Measurements from ENCODE around the gene DCAF12L2. TPM values are rescaled to one million over a fixed set of nuclear protein-coding genes. Genes with fewer than 3 reads are reported as not detected.

DCAF12L2 gene
- total and polyA plus RNA-seq, 2 of the 4 experiments (the other 2 are of a cell fraction) = not detected

DNA sequence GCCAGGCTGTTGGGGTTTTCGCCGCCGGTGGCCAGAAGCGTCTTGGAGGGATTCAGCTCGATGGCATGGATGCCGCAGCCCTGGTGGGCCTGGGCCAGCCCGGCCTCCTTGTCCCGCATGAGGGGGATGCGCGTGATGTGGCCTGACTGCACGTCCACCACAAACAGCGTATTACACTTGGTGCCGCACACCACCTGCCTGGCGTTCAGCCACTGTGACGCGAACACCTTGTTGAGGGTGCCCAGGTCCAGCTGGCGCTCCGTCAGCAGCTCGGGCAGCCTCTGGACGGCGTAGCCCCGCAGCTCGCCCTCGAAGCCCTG is 728 bp downstream of the DCAF12L2 start:
- no TSS peak for BruUV-seq (replicated peaks)
- no peak overlapping the region for H3K9ac ChIP-seq (ENCODE audit: low read depth, low read length)
- H3K27ac ChIP-seq (ENCODE audit: insufficient read depth, low read length) = no peak overlapping the region
- no peak overlapping the region for H2AK9ac ChIP-seq (replicated peaks; ENCODE audit: low read depth, low read length, poor library complexity)
- no peak overlapping the region for H2BK15ac ChIP-seq (ENCODE audit: low read depth, low read length)
- no peaks in the 10 kb centered on the region for H3K79me1 ChIP-seq (ENCODE audit: low read depth in 1 of 2, low read length in 2 of 2)
- H2AK5ac ChIP-seq (ENCODE audit: low read depth, low read length) = no peak overlapping the region
- H3K18ac ChIP-seq (ENCODE audit: low read depth, low read length) = no peak overlapping the region
- no peak overlapping the region for H4K5ac ChIP-seq (ENCODE audit: low read depth, low read length)
- WGBS, 2 experiments (ENCODE audit: extremely low coverage in 2 of 2, insufficient read length in 1 of 2) = 75% methylated on average over 7 of the region's 24 CpGs; no CpG with 5 or more reads in 1 of the 2 experiments
- in situ Hi-C loops (cut with MboI; ENCODE audit: low sequenced_read_pairs) = no loop called here
- ChIA-PET CTCF (no interaction called here), POLR2A (ENCODE audit: unreplicated experiment) (no interaction called here)
- TF ChIP-seq, protein P1, sequence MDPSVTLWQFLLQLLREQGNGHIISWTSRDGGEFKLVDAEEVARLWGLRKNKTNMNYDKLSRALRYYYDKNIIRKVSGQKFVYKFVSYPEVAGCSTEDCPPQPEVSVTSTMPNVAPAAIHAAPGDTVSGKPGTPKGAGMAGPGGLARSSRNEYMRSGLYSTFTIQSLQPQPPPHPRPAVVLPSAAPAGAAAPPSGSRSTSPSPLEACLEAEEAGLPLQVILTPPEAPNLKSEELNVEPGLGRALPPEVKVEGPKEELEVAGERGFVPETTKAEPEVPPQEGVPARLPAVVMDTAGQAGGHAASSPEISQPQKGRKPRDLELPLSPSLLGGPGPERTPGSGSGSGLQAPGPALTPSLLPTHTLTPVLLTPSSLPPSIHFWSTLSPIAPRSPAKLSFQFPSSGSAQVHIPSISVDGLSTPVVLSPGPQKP (IDR thresholded peaks at IDR 0.05; ENCODE audit: borderline replicate concordance, low read depth, low read length) = no peak
- TF ChIP-seq POLR2A (IDR thresholded peaks at IDR 0.05; ENCODE audit: low read depth, low read length) (no peak), SMC3 (IDR thresholded peaks at IDR 0.05; ENCODE audit: low read depth, low read length) (no peak), RCOR1 (IDR thresholded peaks at IDR 0.05; ENCODE audit: insufficient replicate concordance, low read length) (no peak), CHD1 (IDR thresholded peaks at IDR 0.05; ENCODE audit: low read depth, low read length) (no peak), MAFK (IDR thresholded peaks at IDR 0.05; ENCODE audit: low read depth, low read length) (no peak), RAD21 (IDR thresholded peaks at IDR 0.05; ENCODE audit: low read length) (no peak), MAZ (IDR thresholded peaks at IDR 0.05; ENCODE audit: borderline replicate concordance, low read depth, low read length) (no peak), BHLHE40 (IDR thresholded peaks at IDR 0.05; ENCODE audit: low read depth, low read length) (no peak), RFX5 (IDR thresholded peaks at IDR 0.05; ENCODE audit: low read depth, low read length) (no peak), NFE2L2 (IDR thresholded peaks at IDR 0.05; ENCODE audit: low read depth, low read length) (no peak), MXI1 (IDR thresholded peaks at IDR 0.05; ENCODE audit: borderline replicate concordance, low read depth, low read length) (no peak)
- TF ChIP-seq, protein P2, sequence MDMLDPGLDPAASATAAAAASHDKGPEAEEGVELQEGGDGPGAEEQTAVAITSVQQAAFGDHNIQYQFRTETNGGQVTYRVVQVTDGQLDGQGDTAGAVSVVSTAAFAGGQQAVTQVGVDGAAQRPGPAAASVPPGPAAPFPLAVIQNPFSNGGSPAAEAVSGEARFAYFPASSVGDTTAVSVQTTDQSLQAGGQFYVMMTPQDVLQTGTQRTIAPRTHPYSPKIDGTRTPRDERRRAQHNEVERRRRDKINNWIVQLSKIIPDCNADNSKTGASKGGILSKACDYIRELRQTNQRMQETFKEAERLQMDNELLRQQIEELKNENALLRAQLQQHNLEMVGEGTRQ (IDR thresholded peaks at IDR 0.05; ENCODE audit: low read depth, low read length) = no peak
- TF ChIP-seq, protein P3, sequence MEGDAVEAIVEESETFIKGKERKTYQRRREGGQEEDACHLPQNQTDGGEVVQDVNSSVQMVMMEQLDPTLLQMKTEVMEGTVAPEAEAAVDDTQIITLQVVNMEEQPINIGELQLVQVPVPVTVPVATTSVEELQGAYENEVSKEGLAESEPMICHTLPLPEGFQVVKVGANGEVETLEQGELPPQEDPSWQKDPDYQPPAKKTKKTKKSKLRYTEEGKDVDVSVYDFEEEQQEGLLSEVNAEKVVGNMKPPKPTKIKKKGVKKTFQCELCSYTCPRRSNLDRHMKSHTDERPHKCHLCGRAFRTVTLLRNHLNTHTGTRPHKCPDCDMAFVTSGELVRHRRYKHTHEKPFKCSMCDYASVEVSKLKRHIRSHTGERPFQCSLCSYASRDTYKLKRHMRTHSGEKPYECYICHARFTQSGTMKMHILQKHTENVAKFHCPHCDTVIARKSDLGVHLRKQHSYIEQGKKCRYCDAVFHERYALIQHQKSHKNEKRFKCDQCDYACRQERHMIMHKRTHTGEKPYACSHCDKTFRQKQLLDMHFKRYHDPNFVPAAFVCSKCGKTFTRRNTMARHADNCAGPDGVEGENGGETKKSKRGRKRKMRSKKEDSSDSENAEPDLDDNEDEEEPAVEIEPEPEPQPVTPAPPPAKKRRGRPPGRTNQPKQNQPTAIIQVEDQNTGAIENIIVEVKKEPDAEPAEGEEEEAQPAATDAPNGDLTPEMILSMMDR (conservative IDR thresholded peaks at IDR 0.05; ENCODE audit: low read depth, low read length) = no peak
- no peaks in the 10 kb centered on the region for H3K27me3 ChIP-seq (ENCODE audit: control insufficient read depth, insufficient read depth, low read length)
- H2AFZ ChIP-seq (replicated peaks; ENCODE audit: low read length, poor library complexity) = no peak overlapping the region
- no peaks in the 10 kb centered on the region for H4K20me1 ChIP-seq (ENCODE audit: insufficient read depth, low read length)
- H3K4me3 ChIP-seq (ENCODE audit: insufficient read depth, low read depth, low read length) = no peak overlapping the region
- H2BK20ac ChIP-seq (ENCODE audit: low read depth, low read length) = no peak overlapping the region
- H3K9me3 ChIP-seq (ENCODE audit: control insufficient read depth, insufficient read depth, low read length) = peaks cover 11% of the 10 kb centered on the region
- no peaks in the 10 kb centered on the region for H3K9me1 ChIP-seq (ENCODE audit: insufficient read depth, low read length)
- H3K14ac ChIP-seq (replicated peaks; ENCODE audit: low read depth, low read length) = no peak overlapping the region
- no peak overlapping the region for H2BK120ac ChIP-seq (ENCODE audit: low read depth, low read length)
- no peak overlapping the region for H3K23ac ChIP-seq (ENCODE audit: low read depth, low read length)
- ATAC-seq (ENCODE audit: low read depth) (no peak), DNase-seq (no peak)
- H2BK5ac ChIP-seq (ENCODE audit: low read depth, low read length, poor library complexity, severe bottlenecking) = no peak overlapping the region
- H4K8ac ChIP-seq (ENCODE audit: low read depth in 2 of 2, low read length in 2 of 2) = no peak overlapping the region
- intact Hi-C loops (cut with micrococcal nuclease) = no loop called here
- H3K4me1 ChIP-seq (ENCODE audit: control insufficient read depth, insufficient read depth, low read length) = no peaks in the 10 kb centered on the region
- H3K4ac ChIP-seq (ENCODE audit: low read depth, low read length) = no peak overlapping the region
- H4K91ac ChIP-seq (ENCODE audit: insufficient read depth, low read depth, low read length) = no peak overlapping the region
- dilution Hi-C loops (cut with HindIII; ENCODE audit: low sequenced_read_pairs, unreplicated experiment) = no loop called here
- no peak overlapping the region for H3K56ac ChIP-seq (ENCODE audit: extremely low read depth, insufficient read depth, low read length)
- H3K36me3 ChIP-seq (ENCODE audit: control insufficient read depth, insufficient read depth, low read length) = no peaks in the 10 kb centered on the region
- H3K4me2 ChIP-seq (ENCODE audit: low read depth, low read length) = no peak overlapping the region
